ENCODE data around the gene CSTF3. TPM values are rescaled to one million over a fixed set of nuclear protein-coding genes. Genes with fewer than 3 reads are reported as not detected.
"Not testable (repeated sequence)": the region's sequence is repeated elsewhere in the genome, so short reads cannot be mapped to it uniquely, and the experiment has no call there.

Gene CSTF3
- total RNA-seq, 1 experiment from 2014 or later = 25.0 TPM

DNA sequence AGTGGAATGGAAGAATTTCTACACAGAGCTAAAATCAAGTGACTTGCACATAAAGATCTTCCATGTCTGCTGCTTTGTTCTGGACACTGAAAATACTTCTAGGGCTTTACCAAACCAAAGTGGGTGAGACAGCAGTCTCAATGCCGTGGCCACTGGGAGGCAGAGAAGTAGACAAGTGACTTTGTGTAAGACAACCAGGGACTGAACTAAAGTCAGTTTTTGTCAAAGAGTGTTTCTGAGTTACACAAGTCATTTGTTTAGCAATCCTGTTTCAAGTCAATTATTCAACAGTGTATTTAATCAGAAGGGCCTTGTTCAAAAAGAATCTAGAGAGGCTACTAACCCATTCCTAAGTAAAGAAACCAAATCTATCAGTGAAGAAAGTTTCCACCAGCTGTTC is 75.3 kb downstream of the CSTF3 start:
- DNase-seq (ENCODE audit: low spot score) = no peak

DNA sequence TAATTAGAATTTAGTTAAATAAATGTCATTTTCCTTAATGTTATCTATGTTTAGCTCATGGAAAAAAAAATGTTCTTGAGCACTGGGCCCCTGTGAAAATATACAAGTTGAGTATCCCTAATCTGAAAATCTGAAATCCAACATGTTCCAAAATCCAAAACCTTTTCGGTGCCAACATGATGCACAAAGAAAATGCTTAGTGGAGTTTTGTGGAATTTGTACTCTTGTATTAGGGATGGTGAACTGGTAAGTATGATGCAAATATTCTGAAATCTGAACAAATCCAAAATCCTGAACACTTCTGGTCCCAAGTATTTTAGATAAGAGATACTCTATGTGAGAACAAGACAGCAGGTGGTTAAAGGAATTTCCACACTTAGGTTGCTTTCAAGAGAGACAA is 77.4 kb downstream of the CSTF3 start:
- DNase-seq (ENCODE audit: low spot score) = no peak

DNA sequence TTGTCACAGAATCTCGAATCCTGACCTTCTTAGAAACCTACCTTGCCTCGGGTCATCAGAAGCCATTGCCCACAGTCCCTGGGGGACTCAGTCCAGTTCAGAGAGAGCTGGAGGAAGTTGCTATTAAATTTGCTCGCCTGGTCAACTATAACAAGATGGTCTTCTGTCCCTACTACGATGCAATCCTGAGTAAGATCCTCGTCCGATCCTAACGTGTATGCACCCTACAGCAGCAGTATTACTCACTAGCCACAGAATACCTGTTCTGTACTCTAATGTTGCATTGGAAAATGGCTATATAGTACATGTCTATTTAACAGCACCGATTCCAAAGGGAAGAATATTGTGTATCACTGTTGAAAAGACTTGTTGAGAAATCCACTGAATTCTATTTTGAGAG is 88.8 kb downstream of the CSTF3 start:
- DNase-seq (ENCODE audit: low spot score) = no peak

DNA sequence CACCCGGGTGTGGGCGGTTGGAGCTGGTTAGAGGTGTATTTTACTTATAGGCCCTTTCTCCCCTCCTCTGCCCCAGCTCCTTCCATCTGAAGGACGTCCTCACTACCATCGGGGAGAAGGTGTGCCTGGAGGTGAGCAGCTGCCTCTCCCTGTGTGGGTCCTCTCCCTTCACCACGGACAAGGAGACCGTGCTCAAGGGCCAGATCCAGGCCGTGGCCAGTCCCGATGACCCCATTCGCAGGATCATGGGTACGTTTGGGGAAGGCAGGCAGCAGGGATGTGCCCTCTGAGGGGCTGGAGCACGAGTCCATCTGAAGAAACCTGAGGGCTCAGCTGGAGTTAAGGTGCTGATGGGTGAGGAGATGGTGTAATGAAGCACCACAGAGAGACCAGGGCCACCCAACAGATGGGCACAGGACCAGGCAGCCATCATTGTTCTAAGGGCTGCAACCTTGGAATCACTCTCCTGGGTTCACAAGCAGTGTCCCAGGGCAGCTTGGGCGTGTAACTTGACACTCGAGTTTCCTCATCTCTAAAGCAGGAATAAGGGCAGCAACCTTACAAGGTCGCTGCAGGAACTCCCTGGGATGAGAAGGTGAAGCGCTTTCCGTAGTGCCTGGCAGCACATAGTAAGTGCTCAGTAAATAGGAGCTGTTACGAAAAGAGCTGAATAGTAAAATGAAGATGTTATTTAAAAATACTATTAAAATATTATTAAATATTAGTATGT is 92.5 kb downstream of the CSTF3 start:
- DNase-seq (ENCODE audit: low spot score) = no peak

DNA sequence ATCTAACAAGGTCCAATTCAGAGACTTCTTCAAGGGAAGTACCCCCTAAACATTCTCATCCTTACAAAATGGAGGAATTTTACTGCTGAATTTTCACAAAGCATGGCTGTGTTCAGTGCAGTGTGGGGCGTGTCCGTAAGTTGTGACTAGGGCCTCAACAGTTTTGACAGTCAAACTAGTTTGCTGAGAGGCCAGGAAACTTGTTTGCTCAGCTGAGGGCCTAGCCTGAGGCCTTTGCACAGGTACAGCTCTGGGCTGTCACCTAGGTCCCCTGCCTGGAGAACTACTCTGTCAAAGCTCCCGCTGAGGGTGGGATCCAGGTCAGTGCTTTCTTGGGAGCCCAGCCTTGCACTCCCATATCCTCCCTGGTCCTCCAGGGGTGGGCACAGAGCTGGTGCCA is 94.0 kb downstream of the CSTF3 start:
- DNase-seq (ENCODE audit: low spot score) = no peak

DNA sequence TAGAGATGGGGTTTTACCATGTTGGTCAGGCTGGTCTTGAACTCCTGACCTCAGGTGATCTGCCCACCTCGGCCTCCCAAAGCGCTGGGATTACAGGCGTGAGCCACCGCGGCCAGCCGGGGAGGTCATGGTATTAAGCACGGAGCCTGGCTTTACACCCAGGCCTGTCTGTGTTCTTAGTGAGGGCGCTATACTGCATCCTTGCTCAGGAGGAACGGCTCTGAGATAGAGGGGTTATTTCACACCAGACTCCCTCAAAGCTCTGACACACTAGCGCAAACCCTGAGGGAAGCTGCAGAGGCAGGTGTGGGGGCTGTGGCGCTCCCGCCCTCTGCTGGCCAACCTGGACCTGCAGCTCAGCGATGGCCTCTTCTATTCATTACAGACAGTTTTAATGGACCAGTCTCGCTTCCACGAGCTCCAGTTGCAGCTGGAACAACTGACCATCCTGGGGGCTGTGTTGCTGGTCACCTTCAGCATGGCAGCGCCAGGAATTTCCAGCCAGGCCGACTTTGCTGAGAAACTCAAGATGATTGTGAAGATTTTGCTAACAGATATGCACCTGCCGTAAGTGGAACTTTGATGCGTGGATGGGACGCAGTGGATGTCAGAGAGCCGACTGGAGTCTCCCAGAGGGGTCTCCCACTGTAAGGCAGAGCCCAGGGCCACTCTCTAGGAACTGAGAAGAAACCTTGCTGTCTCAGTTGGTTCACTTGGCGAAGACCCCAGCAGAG is 95.7 kb downstream of the CSTF3 start:
- DNase-seq (ENCODE audit: low spot score) = peak; percentile 65

DNA sequence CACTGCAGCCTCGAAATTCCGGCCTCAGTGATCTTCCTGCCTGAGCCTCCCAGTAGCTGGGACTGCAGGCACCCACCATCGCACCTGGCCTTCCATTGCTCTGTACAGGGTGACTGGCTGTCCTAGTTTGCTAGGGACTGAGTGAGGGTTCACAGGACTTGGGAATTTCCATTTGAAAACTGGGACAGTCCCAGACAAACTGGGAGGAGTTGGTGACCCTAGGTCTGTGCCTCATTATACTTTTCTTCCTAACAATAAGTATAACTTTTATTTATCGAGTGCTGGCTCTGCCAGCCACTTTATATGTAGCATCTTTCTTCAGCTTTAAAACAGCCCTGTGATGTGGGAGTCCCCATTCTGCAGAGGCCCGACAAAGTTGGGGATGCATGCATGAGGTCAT is 96.4 kb downstream of the CSTF3 start:
- DNase-seq (ENCODE audit: low spot score) = no peak

DNA sequence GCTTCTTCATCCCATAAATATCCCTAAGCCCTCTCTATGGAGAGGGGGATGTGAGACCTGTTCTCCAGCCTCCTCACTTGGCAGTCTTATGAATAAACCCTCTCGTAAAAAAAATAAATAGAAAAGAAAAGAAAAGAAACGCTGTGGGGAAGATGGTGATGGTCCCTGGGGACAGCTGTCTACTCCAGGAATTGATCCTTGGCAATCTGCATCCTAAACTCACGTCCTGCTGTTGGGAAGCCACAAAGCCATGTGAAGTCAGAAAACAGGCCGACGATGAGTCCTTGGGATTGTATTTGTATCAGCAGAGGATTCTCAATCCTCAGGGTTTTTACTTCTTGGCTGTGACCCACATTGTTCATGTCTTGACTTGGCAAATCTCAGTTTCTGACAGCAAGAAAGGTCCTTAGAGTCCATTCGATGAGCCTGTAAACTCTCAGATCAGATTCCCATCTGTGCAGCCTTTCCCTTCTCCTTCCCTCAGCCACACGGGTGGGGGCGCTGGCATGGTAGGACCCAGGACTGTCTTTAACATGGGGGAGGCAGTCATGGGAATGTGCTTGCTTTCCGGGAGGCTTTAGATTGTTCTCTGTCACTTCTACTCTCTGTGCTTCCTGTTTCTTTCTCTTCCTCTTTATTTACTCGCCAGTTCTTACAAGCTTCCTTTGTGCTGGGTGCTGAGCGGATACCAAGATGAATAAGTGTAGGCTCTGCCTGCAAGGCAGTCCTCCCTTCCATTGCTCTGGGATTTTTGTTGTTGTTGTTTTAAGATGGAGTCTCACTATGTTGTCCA is 97.1 kb downstream of the CSTF3 start:
- no peak for DNase-seq (ENCODE audit: low spot score)

DNA sequence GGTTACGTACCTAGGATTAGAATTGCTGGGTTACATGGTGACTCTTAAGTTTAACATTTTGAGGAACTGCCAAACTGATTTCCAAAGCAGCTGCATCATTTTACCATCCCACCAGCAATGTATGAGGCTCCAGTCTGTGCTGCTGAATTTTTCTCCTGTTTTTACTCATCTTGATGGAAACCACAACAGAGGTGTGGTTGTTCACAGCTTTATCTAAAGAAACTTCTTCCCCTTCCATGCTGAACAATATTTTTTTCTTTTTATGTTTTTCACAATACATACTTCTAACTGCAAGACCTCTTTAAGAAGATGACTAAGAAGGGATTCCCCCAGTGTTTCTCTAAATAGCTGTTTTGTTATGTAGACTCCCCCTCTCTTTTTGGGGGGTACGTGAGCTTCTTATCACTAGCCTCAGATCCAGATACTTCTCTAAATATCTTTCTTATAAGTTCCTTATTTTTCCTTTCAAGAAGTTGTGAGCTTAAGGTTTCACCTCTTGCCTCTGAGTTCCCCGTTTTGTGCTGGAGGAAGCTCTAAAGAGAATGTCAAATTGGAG is 97.9 kb downstream of the CSTF3 start:
- peak; percentile 28 for DNase-seq (ENCODE audit: low spot score)

DNA sequence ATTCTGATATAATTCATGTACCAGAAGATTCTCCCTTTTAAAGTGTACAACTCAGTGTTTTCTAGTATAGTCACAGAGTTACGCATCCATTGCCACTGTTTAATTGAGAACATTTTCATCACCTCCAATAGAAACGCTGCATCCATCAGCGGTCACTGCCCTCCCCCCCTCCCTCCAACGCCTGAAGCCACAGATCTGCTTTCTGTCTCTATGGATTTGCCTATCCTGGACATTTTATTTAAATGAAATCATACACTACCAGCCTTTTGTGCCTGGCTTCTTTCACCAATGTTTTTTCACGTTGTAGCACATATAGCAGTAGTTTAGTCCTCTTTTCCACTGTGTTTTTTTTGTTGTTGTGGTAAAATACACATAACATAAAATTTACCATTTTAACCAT is 99.1 kb downstream of the CSTF3 start:
- no peak for DNase-seq (ENCODE audit: low spot score)

DNA sequence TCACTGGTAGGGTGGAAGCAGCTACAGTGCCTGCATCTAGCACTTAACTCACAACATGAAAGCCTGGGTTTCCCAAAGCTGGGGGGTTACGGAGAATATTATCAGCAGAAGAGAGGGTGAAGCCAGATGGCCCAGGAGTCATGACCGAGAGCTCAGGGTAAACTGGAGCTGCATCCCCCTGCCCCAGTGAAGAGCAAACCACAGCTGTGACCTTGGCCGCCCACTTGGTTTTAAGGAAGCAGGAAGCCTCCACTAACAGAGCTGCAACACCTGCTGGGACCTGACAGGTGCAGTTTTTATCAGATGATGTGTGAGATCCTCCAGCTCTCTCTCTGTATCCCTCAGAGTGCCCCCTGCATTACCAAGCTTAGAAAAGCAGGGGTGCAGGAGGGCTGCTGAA is 101.0 kb downstream of the CSTF3 start:
- no peak for DNase-seq (ENCODE audit: low spot score)

DNA sequence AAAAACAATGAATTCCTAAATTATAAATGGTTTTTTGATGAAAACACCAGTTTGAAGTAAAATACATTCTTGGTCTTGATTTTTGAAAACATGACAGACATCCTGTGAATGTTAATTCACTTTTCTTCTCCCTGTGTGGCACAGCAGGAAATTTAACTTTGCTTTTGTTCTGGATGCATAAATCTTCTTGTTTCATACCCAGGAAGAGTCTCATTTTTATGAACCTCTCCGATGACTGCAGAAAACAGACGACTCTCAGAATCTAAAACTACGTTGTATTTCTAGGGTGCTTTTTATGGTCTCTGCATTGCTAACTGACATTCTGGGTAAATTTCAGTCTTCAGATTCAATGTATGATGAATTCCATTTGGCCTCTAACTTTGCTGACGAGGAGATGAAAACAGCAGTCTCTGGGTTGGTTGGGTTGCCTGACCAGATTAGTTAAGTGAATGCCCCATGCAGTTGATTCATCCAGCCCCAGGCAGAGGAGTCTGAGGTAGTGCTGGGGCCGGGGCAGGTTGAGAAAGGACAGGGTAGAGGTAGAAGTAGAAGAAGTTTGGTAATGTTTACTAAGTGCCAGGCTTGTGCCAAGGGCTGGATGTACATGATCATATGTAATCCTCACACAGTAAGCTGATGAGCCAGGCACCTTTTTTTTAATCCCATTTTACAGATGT is 101.8 kb downstream of the CSTF3 start:
- DNase-seq (ENCODE audit: low spot score) = no peak

DNA sequence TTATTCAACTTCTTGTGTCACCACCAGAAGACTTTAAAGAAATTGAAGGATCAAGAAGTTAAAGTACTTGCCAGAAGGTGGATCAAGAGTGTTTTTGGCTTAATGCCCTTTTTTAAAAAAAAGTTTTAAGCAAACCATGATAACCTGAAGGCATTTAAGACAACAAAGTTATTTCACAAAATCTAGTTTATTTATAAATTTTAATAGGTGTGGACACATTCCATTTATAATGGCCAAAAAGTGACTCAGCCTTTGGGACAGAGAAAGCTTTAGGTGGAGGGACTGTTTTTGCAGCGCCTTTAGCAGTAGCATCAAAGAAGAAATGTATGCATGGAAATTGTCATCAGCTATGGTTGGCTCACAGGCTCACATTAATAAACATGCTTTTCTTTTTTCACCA is 104.0 kb downstream of the CSTF3 start:
- no peak for DNase-seq (ENCODE audit: low spot score)

DNA sequence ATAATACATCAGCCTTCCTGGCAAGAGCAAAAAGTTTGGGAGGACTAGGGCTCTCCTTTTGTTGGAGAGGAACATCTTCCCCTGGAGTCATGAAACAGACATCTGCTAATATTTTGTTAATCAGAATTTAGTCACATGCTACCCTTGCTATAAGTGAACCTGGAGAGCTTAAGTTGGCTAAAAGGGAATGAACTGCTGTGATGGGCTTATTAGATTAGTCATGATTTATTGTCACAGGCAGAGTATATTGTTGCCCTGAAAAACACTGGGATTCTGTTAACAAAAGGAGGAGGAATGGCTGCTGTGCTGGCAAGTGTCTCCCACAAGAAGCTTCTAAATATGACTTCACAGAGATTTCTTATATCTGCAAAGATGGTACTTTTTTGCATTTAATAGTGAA is 105.9 kb downstream of the CSTF3 start:
- DNase-seq (ENCODE audit: low spot score) = no peak

DNA sequence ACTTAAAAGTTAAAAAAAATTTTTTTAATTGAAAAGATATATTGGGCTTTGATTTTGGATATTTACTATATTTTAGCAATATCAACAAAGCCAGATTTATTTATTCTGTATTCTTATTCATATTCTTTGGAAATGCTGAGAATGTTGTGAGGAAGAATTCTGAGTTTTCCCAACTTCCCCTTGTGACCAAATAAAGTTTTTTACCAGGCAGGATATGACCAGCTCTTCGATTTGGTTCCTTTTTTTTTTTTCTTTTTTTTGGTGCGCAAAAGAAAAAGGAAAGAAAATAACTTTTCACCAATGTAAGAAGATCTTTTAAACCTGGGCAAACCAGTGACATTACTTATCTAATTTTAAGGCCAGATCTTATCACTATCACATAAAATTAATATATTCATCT is 109.0 kb downstream of the CSTF3 start:
- DNase-seq (ENCODE audit: low spot score) = no peak

DNA sequence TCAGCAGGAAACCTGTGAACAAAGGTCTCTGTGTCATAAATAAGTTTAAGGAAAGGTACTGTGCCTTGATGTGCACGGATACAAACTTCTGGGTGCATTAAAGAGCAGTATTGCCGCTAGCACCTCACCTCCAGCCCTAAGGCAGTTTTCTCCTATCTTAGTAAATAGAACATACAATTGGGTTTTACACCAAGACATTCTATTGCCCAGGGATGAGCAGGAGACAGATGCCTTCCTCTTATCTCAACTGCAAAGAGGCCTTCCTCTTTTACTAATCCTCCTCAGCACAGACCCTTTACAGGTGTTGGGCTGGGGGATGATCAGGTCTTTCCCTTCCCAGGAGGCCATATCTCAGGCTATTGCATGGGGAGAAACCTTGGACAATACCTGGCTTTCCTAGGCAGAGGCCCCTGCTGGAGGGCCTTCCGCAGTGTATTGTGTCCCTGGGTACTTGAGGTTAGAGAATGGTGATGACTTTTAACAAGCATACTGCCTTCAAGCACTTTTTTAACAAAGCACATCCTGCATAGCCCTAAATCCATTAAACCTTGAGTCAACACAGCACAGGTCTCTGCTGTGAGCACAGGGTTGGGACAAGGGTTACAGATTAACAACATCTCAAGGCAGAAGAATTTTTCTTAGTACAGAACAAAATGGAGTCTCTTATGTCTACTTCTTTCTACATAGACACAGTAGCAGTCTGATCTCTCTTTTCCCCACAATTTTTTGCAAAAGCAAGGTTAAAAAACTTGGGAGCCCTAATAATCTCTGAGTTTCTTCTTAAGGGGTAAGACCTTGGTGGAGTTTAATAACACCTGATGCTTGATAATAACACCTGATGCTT is 111.5 kb downstream of the CSTF3 start:
- not testable (repeated sequence) for DNase-seq (ENCODE audit: low spot score)

DNA sequence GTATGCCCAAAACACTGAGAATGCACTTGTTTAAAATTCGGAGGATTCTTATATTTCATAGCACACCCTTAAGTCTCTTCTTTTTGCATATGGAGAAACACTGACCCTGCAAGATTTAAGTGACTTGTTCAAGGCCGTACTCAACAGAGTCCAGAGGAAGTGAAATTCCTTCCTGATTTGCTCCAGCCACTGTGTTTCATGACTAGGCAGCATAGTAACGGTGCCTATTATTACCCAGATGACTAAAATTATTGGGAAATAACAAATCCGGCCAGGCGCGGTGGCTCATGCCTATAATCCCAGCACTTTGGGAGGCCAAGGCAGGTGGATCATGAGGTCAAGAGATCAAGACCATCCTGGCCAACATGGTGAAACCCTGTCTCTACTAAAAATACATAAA is 112.6 kb downstream of the CSTF3 start:
- not testable (repeated sequence) for DNase-seq (ENCODE audit: low spot score)

DNA sequence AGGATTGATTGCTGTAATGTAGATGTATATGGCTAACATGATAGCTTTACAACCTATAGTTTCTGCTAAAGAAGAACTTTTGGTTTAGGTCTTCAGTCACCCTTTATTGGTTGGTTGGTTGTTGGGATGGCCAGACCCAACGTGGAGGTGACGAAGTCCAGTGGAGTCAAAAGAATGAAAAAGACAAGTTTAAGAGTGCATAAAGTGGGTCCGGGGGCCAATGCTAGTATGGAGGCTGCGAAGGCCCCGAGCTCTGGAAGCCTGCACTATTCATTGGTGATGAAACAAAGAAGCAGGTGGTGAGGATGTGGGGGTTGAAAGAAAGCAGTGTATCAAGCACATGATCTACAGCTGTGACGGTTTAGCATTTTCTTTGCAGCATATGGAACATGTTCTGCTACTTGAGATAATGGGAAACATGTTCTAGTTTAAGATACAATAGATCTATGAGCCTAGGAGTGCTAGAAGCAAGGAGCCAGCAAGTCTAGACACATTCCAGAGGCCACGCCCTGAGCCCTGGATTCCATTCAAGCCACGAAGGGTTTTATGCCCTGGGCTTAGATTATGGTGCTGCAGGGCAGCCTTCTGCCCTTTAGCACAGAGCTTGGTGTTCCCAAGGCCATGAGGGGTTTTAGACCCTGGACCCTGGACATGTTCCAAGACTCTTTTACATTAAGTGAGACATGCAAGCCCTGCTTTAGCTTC is 115.6 kb downstream of the CSTF3 start:
- peak; percentile 48 for DNase-seq (ENCODE audit: low spot score)

DNA sequence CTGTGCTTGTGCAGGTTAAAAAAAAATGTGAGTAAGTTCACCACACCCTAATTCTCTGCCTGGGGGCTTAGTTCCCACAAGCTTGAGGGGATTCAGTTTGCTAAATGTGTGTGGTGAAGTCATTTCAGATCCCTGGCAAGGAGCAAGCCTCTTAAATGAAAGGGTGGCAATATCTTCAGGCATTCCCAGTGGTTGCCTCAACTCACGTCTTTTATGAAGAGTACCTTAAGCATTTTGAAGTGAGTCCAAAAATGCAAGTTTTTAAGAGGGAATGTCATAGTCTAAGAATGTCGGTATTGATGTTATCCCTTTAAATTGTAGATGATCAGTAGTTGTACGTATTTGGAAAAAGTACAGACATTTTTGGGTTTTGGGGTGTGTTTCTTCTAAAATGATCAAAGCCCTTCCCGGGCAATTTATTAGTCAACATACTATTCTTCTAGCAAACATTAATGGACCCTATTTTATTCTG is 117.0 kb downstream of the CSTF3 start:
- peak; percentile 76 for DNase-seq (ENCODE audit: low spot score)

DNA sequence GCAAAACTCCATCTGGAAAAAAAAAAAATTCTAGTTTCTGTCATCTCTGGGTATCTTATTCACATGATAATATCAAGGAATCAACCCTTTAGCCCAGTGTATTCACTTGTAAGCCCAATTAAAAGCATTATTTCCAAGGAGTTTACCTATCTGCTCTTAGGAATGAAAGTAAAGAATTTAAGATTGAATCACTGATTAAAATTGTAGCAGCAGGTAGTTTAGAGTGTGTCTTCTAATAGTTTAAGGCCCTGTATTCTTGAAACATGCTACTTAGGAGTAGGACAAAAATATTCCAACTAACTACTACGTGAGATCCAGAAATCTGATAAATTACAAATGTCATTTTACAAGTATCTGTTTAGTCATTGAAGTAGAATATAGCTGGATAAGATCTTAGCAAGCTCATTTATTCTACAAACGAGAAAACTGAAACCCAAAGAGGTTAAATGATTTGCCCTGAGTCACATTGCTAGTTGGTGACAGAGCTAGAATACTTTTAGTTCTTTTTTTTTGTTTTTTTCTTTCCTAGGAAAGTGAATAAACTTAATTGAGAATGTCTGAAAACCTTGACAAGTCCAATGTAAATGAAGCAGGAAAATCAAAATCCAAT is 118.0 kb downstream of the CSTF3 start:
- DNase-seq (ENCODE audit: low spot score) = no peak

Measured in A172 (cell line).